Upper lobe of right lung (tissue), 1 donor: Measurements from ENCODE around the gene ARL8B. TPM values are rescaled to one million over a fixed set of nuclear protein-coding genes. Genes with fewer than 3 reads are reported as not detected.

Experiments
- ATAC-seq: fragments of 200-7000 bp; cut with Tn5 transposase; one replicate; pipeline ENCODE4 v1.9.1; 2020; ENCODE audit warnings: mild to moderate bottlenecking, moderate library complexity
- DNase-seq: peaks from one replicate; pipeline ENCODE4 v3.0.0-alpha.2; 2020
- H3K27ac ChIP-seq: fragments of 200-600 bp; one replicate; pipeline ENCODE4 v1.8.0; 2022
- H3K27me3 ChIP-seq: fragments of 200-600 bp; one replicate; pipeline ENCODE4 v1.8.0; 2022; ENCODE audit warnings: mild to moderate bottlenecking
- H3K36me3 ChIP-seq: fragments of 200-600 bp; one replicate; pipeline ENCODE4 v1.8.0; 2022
- H3K4me1 ChIP-seq: fragments of 200-600 bp; one replicate; pipeline ENCODE4 v1.8.0; 2022
- H3K4me3 ChIP-seq: fragments of 200-600 bp; one replicate; pipeline ENCODE4 v1.8.0; 2022; ENCODE audit warnings: mild to moderate bottlenecking
- H3K9me3 ChIP-seq: fragments of 200-600 bp; one replicate; pipeline ENCODE4 v1.8.0; 2022
- CTCF ChIP-seq: fragments of 200-600 bp; IDR thresholded peaks from one replicate; pipeline ENCODE4 v1.8.0; 2022; ENCODE audit warnings: antibody characterized with exemption
- intact Hi-C: fragments of 100-400 bp; cut with DNase I; formaldehyde crosslinking; loops from one replicate; pipeline ENCODE4 v1.11.0; 2022
- total RNA-seq: library from RNA; stranded (reverse); fragmentation: NEBNext Ultra II Directional; extraction: Animal tissue kit (Norgen Biotek cat#: 25700); gene quantifications from one replicate; pipeline ENCODE4 v1.2.1, GENCODE V29; 2021
- donor health status: DM: no; HTN: yes; CAD: no; lungs with severe emphysema.

Gene ARL8B
- total RNA-seq, 1 donor from 2014 or later, result 91.5 TPM

GRCh38 chr3:5136919-5137429 is 14.9 kb downstream of the ARL8B start:
- H3K9me3 ChIP-seq, result no peaks in the 10 kb centered on the region
- ATAC-seq (peak; percentile 19), DNase-seq (no peak)
- H3K27ac ChIP-seq, result peak overlapping the region; percentile 32
- H3K4me1 ChIP-seq, result peaks cover 63% of the 10 kb centered on the region
- H3K36me3 ChIP-seq, result no peaks in the 10 kb centered on the region
- no peak for TF ChIP-seq CTCF
- intact Hi-C loops, result no loop called here
- H3K27me3 ChIP-seq, result no peaks in the 10 kb centered on the region
- no peak overlapping the region for H3K4me3 ChIP-seq

- peak; percentile 78 for ATAC-seq
- H3K4me1 ChIP-seq, result peaks cover 60% of the 10 kb centered on the region
- no peak overlapping the region for H3K4me3 ChIP-seq
- no peaks in the 10 kb centered on the region for H3K27me3 ChIP-seq
- no peak overlapping the region for H3K27ac ChIP-seq
- intact Hi-C loops, result no loop called here
- DNase-seq, result no peak
- no peak for TF ChIP-seq CTCF
- no peaks in the 10 kb centered on the region for H3K36me3 ChIP-seq
- no peaks in the 10 kb centered on the region for H3K9me3 ChIP-seq
These were observed 16.3 kb downstream of the ARL8B start for GRCh38 chr3:5138214-5138981.

DNA sequence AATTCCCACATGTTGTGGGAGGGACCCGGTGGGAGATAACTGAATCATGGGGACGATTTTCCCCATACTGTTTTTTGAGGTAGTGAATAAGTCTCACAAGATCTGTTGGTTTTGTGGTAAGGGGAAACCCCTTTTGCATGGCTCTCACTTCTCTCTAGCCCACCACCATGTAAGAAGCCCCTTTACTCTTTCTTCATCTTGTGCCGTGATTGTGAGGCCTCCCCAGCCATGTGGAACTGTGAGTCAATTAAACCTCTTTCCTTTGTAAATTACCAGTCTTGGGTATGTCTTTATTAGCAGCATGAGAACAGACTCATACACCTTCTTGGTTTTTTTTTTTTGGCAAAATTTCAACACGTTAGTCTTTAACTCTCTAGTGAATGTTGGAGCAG is 18.1 kb downstream of the ARL8B start:
- Histone ChIP-seq H3K36me3 (no peaks in the 10 kb centered on the region), H3K27ac (peak overlapping the region; percentile 21), H3K27me3 (no peaks in the 10 kb centered on the region), H3K9me3 (no peaks in the 10 kb centered on the region), H3K4me3 (no peak overlapping the region), H3K4me1 (peaks cover 61% of the 10 kb centered on the region)
- no peak for ATAC-seq
- DNase-seq, result no peak
- TF ChIP-seq CTCF, result no peak
- intact Hi-C loops, result no loop called here

GRCh38 chr3:5140839-5141238 is 18.7 kb downstream of the ARL8B start:
- no peak for ATAC-seq
- intact Hi-C loops, result no loop called here
- H3K36me3 ChIP-seq, result no peaks in the 10 kb centered on the region
- H3K27me3 ChIP-seq, result no peaks in the 10 kb centered on the region
- H3K4me3 ChIP-seq, result no peak overlapping the region
- no peak overlapping the region for H3K27ac ChIP-seq
- TF ChIP-seq CTCF, result no peak
- DNase-seq, result no peak
- H3K4me1 ChIP-seq, result peaks cover 60% of the 10 kb centered on the region
- no peaks in the 10 kb centered on the region for H3K9me3 ChIP-seq

DNA sequence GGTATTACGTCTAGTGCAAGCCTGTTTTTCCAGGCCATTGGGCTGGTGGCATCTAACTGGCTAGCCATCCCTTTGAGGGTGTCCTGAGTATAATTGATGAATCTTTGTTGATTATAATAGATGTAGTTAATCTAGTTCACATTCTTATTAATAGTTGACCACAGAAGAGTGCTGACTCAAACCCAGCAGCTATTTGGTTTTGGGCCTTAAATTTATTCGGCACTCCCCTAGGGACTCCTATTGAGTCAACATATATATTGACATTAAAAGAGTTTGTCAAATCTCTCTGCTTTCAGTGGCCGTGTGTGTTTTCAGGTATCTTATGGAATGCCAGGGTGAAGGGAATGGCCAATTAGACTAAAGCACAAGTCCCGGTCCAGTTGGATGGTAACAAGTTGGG is 19.7 kb downstream of the ARL8B start:
- intact Hi-C loops, result no loop called here
- H3K27ac ChIP-seq, result no peak overlapping the region
- no peak for TF ChIP-seq CTCF
- DNase-seq (no peak), ATAC-seq (no peak)
- H3K4me1 ChIP-seq, result peaks cover 51% of the 10 kb centered on the region
- no peaks in the 10 kb centered on the region for H3K9me3 ChIP-seq
- H3K36me3 ChIP-seq, result no peaks in the 10 kb centered on the region
- no peak overlapping the region for H3K4me3 ChIP-seq
- no peaks in the 10 kb centered on the region for H3K27me3 ChIP-seq
